A549 treated with DMSO at 1 μM for 4 hours (cell line): ENCODE measurements around the gene RFX8. TPM values are rescaled to one million over a fixed set of nuclear protein-coding genes. Genes with fewer than 3 reads are reported as not detected.

Experiments used
- total RNA-seq: library from RNA; stranded (reverse); fragments of 200-300 nt; extraction: Qiagen RNA extraction; gene quantifications from 5 replicates; pipeline ENCODE4 v1.2.3, GENCODE V29; 2022; ENCODE audit warnings: low read depth

Gene RFX8
- total RNA-seq = not detected in 5 replicates

GRCh38 chr2:101474731-101475384 is at the start of gene RFX8:
TSS of gene RFX8 (minus strand) at chr2:101475112. CDS start at chr2:101466848, 8,264 bp downstream.

GRCh38 chr2:101387151-101387834 is 87.6 kb downstream of the RFX8 start, which contains the start of gene CREG2:
TSS of gene CREG2 (minus strand) at chr2:101387503. CDS start at chr2:101387457, 46 bp downstream.

Other genes with a start within 250 kb of the RFX8 start
- 40.3 to 46.1 TPM (median 44.2 TPM) in 5 replicates for gene CNOT11, start 222.2 kb downstream of the RFX8 start, total RNA-seq
- 27.3 to 48.4 TPM (median 42.9 TPM) in 5 replicates for gene RNF149, start 166.4 kb downstream of the RFX8 start, total RNA-seq
- 3.5 to 10.0 TPM (median 8.7 TPM) in 5 replicates for gene CREG2, start 87.6 kb downstream of the RFX8 start, total RNA-seq
- gene MAP4K4, start 222.6 kb upstream of the RFX8 start, total RNA-seq = 65.8 to 86.2 TPM (median 77.7 TPM) in 5 replicates